ENCODE measurements around the gene JARID2.

The JARID2 gene

DNA sequence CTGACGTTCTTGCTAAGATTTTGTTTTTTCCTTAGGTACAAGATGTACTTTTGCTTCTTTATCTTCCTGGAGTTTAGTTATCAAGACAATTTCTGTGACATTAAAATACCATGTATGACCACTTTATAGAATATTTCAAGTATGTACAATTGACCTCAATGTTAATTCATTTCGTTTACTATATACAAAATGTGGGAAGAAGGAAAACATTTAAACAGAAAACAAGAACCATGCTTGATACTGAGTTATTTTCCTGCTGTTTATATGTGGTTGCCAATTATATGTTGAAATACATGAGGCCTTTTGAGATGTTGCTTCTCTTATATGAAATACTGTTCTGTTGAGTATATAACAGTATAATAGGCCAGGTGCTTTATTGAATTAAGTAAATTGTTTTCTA, 184.3 kb downstream of the JARID2 start:
- no peak for DNase-seq
- H3K4me1 ChIP-seq (ENCODE audit: control insufficient read depth, insufficient read depth, low read length, poor library complexity, severe bottlenecking), result peaks cover 19% of the 10 kb centered on the region
- no peaks in the 10 kb centered on the region for H3K27me3 ChIP-seq (replicated peaks; ENCODE audit: control insufficient read depth, insufficient read depth, low read length, poor library complexity, severe bottlenecking)
- no peak overlapping the region for H3K27ac ChIP-seq (ENCODE audit: insufficient read depth, low read length, poor library complexity, severe bottlenecking)
- no peak overlapping the region for H3K4me3 ChIP-seq (ENCODE audit: insufficient read depth, low read depth, low read length, poor library complexity, severe bottlenecking)
- H3K36me3 ChIP-seq (ENCODE audit: control insufficient read depth, insufficient read depth, low read length), result no peaks in the 10 kb centered on the region
- no peaks in the 10 kb centered on the region for H3K9me3 ChIP-seq (ENCODE audit: control insufficient read depth, low read length)

- H3K27me3 ChIP-seq (replicated peaks; ENCODE audit: control insufficient read depth, insufficient read depth, low read length, poor library complexity, severe bottlenecking), result no peaks in the 10 kb centered on the region
- no peak overlapping the region for H3K4me3 ChIP-seq (ENCODE audit: insufficient read depth, low read depth, low read length, poor library complexity, severe bottlenecking)
- H3K27ac ChIP-seq (ENCODE audit: insufficient read depth, low read length, poor library complexity, severe bottlenecking), result no peak overlapping the region
- H3K36me3 ChIP-seq (ENCODE audit: control insufficient read depth, insufficient read depth, low read length), result no peaks in the 10 kb centered on the region
- H3K4me1 ChIP-seq (ENCODE audit: control insufficient read depth, insufficient read depth, low read length, poor library complexity, severe bottlenecking), result peaks cover 19% of the 10 kb centered on the region
- H3K9me3 ChIP-seq (ENCODE audit: control insufficient read depth, low read length), result no peaks in the 10 kb centered on the region
- no peak for DNase-seq
Observed at GRCh38 chr6:15430931-15431405, 185.1 kb downstream of the JARID2 start.

DNA sequence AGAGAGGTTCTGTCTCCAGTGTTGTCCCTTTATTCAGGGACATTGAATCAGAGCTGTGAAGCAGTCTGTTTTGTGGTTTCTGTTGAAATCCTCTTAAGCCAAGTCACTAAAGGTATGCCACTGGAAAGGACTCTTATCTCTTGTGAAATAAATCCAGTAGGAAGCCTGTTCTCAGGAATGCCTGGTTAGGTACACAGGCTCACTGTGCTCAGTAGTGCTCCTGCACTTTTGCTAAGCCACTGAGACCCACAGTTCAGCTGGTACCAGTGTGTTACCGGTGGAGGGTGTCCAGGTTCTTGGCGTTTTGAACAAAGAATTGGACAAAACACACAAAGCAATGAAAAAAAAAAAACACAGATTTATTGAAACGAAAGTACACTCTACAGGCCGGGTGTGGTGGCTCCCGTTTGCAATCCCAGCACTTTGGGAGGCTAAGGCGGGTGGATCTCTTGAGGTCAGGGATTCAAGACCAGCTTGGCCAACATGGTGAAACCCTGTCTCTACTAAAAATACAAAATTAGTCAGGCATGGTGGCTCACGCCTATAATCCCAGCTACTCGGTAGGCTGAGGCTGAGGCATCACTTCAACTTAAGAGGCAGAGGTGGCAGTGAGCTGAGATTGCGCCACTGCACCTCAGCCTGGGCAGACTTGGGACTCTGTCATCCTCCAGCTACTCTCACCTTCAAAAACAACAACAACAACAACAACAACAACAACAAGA, 186.1 kb downstream of the JARID2 start:
- no peak for DNase-seq

DNA sequence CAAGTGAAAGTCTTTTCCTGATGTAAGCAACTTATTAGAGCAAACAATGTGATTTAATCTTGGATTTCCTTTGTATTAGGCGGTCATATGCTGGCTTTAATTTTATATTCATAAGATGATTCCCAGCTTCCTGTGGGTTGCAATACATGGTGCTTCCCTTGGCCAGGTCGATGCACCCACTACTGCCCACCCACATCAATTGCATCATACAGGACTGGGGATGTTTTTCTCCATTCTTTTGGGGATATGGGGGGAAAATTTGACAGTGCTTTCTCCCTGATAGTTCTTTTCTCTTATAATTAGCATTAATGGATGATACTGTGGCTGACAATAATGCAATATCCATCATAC, 187.6 kb downstream of the JARID2 start:
- H3K9me3 ChIP-seq (ENCODE audit: control insufficient read depth, low read length), result no peaks in the 10 kb centered on the region
- no peak overlapping the region for H3K27ac ChIP-seq (ENCODE audit: insufficient read depth, low read length, poor library complexity, severe bottlenecking)
- H3K4me1 ChIP-seq (ENCODE audit: control insufficient read depth, insufficient read depth, low read length, poor library complexity, severe bottlenecking), result peaks cover 23% of the 10 kb centered on the region
- H3K36me3 ChIP-seq (ENCODE audit: control insufficient read depth, insufficient read depth, low read length), result no peaks in the 10 kb centered on the region
- H3K27me3 ChIP-seq (replicated peaks; ENCODE audit: control insufficient read depth, insufficient read depth, low read length, poor library complexity, severe bottlenecking), result no peaks in the 10 kb centered on the region
- no peak for DNase-seq
- no peak overlapping the region for H3K4me3 ChIP-seq (ENCODE audit: insufficient read depth, low read depth, low read length, poor library complexity, severe bottlenecking)

More for the DNA sequence above, 186.1 kb downstream of the JARID2 start:
- no peaks in the 10 kb centered on the region for H3K27me3 ChIP-seq (replicated peaks; ENCODE audit: control insufficient read depth, insufficient read depth, low read length, poor library complexity, severe bottlenecking)
- no peak overlapping the region for H3K27ac ChIP-seq (ENCODE audit: insufficient read depth, low read length, poor library complexity, severe bottlenecking)
- H3K36me3 ChIP-seq (ENCODE audit: control insufficient read depth, insufficient read depth, low read length), result no peaks in the 10 kb centered on the region
- H3K9me3 ChIP-seq (ENCODE audit: control insufficient read depth, low read length), result no peaks in the 10 kb centered on the region
- H3K4me3 ChIP-seq (ENCODE audit: insufficient read depth, low read depth, low read length, poor library complexity, severe bottlenecking), result no peak overlapping the region
- peaks cover 19% of the 10 kb centered on the region for H3K4me1 ChIP-seq (ENCODE audit: control insufficient read depth, insufficient read depth, low read length, poor library complexity, severe bottlenecking)

- DNase-seq, result no peak
- Histone ChIP-seq H3K9me3 (ENCODE audit: control insufficient read depth, low read length) (no peaks in the 10 kb centered on the region), H3K27me3 (replicated peaks; ENCODE audit: control insufficient read depth, insufficient read depth, low read length, poor library complexity, severe bottlenecking) (no peaks in the 10 kb centered on the region), H3K4me1 (ENCODE audit: control insufficient read depth, insufficient read depth, low read length, poor library complexity, severe bottlenecking) (peaks cover 30% of the 10 kb centered on the region), H3K36me3 (ENCODE audit: control insufficient read depth, insufficient read depth, low read length) (no peaks in the 10 kb centered on the region), H3K27ac (ENCODE audit: insufficient read depth, low read length, poor library complexity, severe bottlenecking) (no peak overlapping the region), H3K4me3 (ENCODE audit: insufficient read depth, low read depth, low read length, poor library complexity, severe bottlenecking) (no peak overlapping the region)
Observed at GRCh38 chr6:15434263-15434662, 188.4 kb downstream of the JARID2 start.

- Histone ChIP-seq H3K27ac (ENCODE audit: insufficient read depth, low read length, poor library complexity, severe bottlenecking) (no peak overlapping the region), H3K4me3 (ENCODE audit: insufficient read depth, low read depth, low read length, poor library complexity, severe bottlenecking) (no peak overlapping the region), H3K27me3 (replicated peaks; ENCODE audit: control insufficient read depth, insufficient read depth, low read length, poor library complexity, severe bottlenecking) (no peaks in the 10 kb centered on the region), H3K9me3 (ENCODE audit: control insufficient read depth, low read length) (no peaks in the 10 kb centered on the region), H3K4me1 (ENCODE audit: control insufficient read depth, insufficient read depth, low read length, poor library complexity, severe bottlenecking) (peaks cover 33% of the 10 kb centered on the region), H3K36me3 (ENCODE audit: control insufficient read depth, insufficient read depth, low read length) (no peaks in the 10 kb centered on the region)
- DNase-seq, result no peak
Observed at GRCh38 chr6:15434823-15435380, 189.0 kb downstream of the JARID2 start.

- DNase-seq, result no peak
- no peaks in the 10 kb centered on the region for H3K36me3 ChIP-seq (ENCODE audit: control insufficient read depth, insufficient read depth, low read length)
- H3K27ac ChIP-seq (ENCODE audit: insufficient read depth, low read length, poor library complexity, severe bottlenecking), result no peak overlapping the region
- no peaks in the 10 kb centered on the region for H3K27me3 ChIP-seq (replicated peaks; ENCODE audit: control insufficient read depth, insufficient read depth, low read length, poor library complexity, severe bottlenecking)
- H3K9me3 ChIP-seq (ENCODE audit: control insufficient read depth, low read length), result no peaks in the 10 kb centered on the region
- no peak overlapping the region for H3K4me3 ChIP-seq (ENCODE audit: insufficient read depth, low read depth, low read length, poor library complexity, severe bottlenecking)
- H3K4me1 ChIP-seq (ENCODE audit: control insufficient read depth, insufficient read depth, low read length, poor library complexity, severe bottlenecking), result peaks cover 33% of the 10 kb centered on the region
Observed at GRCh38 chr6:15435468-15435867, 189.6 kb downstream of the JARID2 start.

- no peak overlapping the region for H3K27ac ChIP-seq (ENCODE audit: insufficient read depth, low read length, poor library complexity, severe bottlenecking)
- H3K4me3 ChIP-seq (ENCODE audit: insufficient read depth, low read depth, low read length, poor library complexity, severe bottlenecking), result no peak overlapping the region
- no peak for DNase-seq
- H3K9me3 ChIP-seq (ENCODE audit: control insufficient read depth, low read length), result no peaks in the 10 kb centered on the region
- H3K27me3 ChIP-seq (replicated peaks; ENCODE audit: control insufficient read depth, insufficient read depth, low read length, poor library complexity, severe bottlenecking), result no peaks in the 10 kb centered on the region
- no peaks in the 10 kb centered on the region for H3K36me3 ChIP-seq (ENCODE audit: control insufficient read depth, insufficient read depth, low read length)
- H3K4me1 ChIP-seq (ENCODE audit: control insufficient read depth, insufficient read depth, low read length, poor library complexity, severe bottlenecking), result peaks cover 33% of the 10 kb centered on the region
Observed at GRCh38 chr6:15436451-15436850, 190.6 kb downstream of the JARID2 start.

DNA sequence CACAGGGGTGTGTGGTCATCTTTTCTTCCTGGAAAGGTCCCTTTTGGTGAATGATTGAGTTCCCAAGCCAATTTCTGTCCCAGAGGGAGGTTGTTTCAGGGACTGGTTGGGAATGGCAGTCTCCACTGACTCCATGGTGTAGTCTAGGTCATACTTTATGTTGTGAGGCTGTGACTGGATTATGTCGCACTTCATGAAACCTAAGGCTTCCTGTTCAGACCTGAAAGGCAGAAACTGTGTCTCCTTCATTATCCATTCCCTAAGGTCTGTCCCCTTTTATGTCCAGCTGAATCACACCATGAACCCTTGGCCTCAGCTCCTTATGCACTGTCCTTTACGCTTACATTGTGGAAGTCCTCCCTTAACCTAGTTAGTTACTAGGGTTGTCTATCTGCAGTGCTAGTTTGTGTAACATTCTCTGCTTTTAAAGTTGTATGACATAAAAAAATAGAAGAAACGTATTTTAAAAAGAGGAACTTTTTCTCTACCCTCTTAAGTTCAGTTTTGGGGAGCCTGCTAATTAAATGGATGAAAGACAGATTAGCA, 191.3 kb downstream of the JARID2 start:
- Histone ChIP-seq H3K36me3 (ENCODE audit: control insufficient read depth, insufficient read depth, low read length) (no peaks in the 10 kb centered on the region), H3K27me3 (replicated peaks; ENCODE audit: control insufficient read depth, insufficient read depth, low read length, poor library complexity, severe bottlenecking) (no peaks in the 10 kb centered on the region), H3K4me1 (ENCODE audit: control insufficient read depth, insufficient read depth, low read length, poor library complexity, severe bottlenecking) (peaks cover 33% of the 10 kb centered on the region), H3K9me3 (ENCODE audit: control insufficient read depth, low read length) (no peaks in the 10 kb centered on the region), H3K27ac (ENCODE audit: insufficient read depth, low read length, poor library complexity, severe bottlenecking) (no peak overlapping the region), H3K4me3 (ENCODE audit: insufficient read depth, low read depth, low read length, poor library complexity, severe bottlenecking) (no peak overlapping the region)
- no peak for DNase-seq

- Histone ChIP-seq H3K36me3 (ENCODE audit: control insufficient read depth, insufficient read depth, low read length) (no peaks in the 10 kb centered on the region), H3K4me3 (ENCODE audit: insufficient read depth, low read depth, low read length, poor library complexity, severe bottlenecking) (no peak overlapping the region), H3K27ac (ENCODE audit: insufficient read depth, low read length, poor library complexity, severe bottlenecking) (no peak overlapping the region), H3K27me3 (replicated peaks; ENCODE audit: control insufficient read depth, insufficient read depth, low read length, poor library complexity, severe bottlenecking) (no peaks in the 10 kb centered on the region), H3K4me1 (ENCODE audit: control insufficient read depth, insufficient read depth, low read length, poor library complexity, severe bottlenecking) (peaks cover 14% of the 10 kb centered on the region), H3K9me3 (ENCODE audit: control insufficient read depth, low read length) (no peaks in the 10 kb centered on the region)
- DNase-seq, result no peak
Observed at GRCh38 chr6:15439410-15440025, 193.6 kb downstream of the JARID2 start.

All from effector memory CD4-positive, alpha-beta T cell (primary cell).